ENCODE data around the gene MRPS23.

The MRPS23 gene

GRCh38 chr17:57794841-57795240 lies 55.0 kb downstream of the MRPS23 start:
- DNase-seq (ENCODE audit: low read depth), result no peak

GRCh38 chr17:57788725-57789124 lies 61.1 kb downstream of the MRPS23 start:
- no peak for DNase-seq (ENCODE audit: low read depth)

- DNase-seq (ENCODE audit: low read depth), result no peak
Observed at GRCh38 chr17:57785022-57785421, 64.8 kb downstream of the MRPS23 start.
